ENCODE data around the gene CUEDC2. TPM values are rescaled to one million over a fixed set of nuclear protein-coding genes. Genes with fewer than 3 reads are reported as not detected.

CUEDC2 gene
- polyA plus RNA-seq, 1 donor from 2014 or later = 169 TPM

DNA sequence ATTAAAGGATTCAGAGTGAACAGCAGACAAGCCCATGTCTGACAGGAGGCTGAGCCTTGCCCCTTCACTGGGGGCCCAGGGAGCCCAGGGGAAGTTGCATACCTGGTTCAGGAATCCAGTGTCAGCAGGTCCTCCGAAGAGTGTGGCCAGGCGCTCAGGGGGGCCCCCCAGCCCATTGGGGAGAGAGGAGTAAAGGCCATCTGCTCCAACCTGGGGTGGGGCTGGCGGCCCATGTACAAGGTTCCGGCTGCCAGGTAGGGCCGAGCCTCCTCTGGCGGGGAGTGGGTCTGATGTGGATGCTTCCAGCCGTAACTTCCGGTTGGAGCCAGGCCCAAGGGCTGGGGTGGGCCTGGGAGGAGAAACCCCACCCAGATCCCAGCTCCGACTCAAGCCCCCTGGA is 16.1 kb downstream of the CUEDC2 start:
- Histone ChIP-seq H3K27ac (ENCODE audit: low read length) (no peak overlapping the region), H3K79me2 (replicated peaks; ENCODE audit: insufficient read depth, low read length) (peaks cover 14% of the 10 kb centered on the region), H3K36me3 (ENCODE audit: insufficient read depth, low read length) (no peaks in the 10 kb centered on the region), H3K9ac (ENCODE audit: low read length) (peak overlapping the region; percentile 26), H3F3A (ENCODE audit: insufficient read depth, low read length, poor library complexity, severe bottlenecking) (peaks cover 6% of the 10 kb centered on the region), H3K9me2 (ENCODE audit: insufficient read depth, low read length) (no peaks in the 10 kb centered on the region), H2AFZ (ENCODE audit: low read depth, low read length) (no peak overlapping the region), H3K4me2 (ENCODE audit: low read length) (peak overlapping the region; percentile 30), H3K4me3 (ENCODE audit: low read length) (peak overlapping the region; percentile 97), H3K27me3 (ENCODE audit: insufficient read depth, low read depth, low read length) (no peaks in the 10 kb centered on the region), H4K20me1 (ENCODE audit: insufficient read depth) (no peaks in the 10 kb centered on the region), H3K9me3 (ENCODE audit: low read length) (no peaks in the 10 kb centered on the region)
- no peak for TF ChIP-seq CTCF (IDR thresholded peaks at IDR 0.05; ENCODE audit: poor library complexity, severe bottlenecking)
- TF ChIP-seq POLR2AphosphoS5 (IDR thresholded peaks at IDR 0.05) = no peak
- TF ChIP-seq SMC3 (conservative IDR thresholded peaks at IDR 0.05; ENCODE audit: poor library complexity) = no peak
- TF ChIP-seq RAD21 (conservative IDR thresholded peaks at IDR 0.05) = no peak
- TF ChIP-seq TAF1 (IDR thresholded peaks at IDR 0.05; ENCODE audit: low read depth) = no peak
- TF ChIP-seq EP300 (conservative IDR thresholded peaks at IDR 0.05; ENCODE audit: poor library complexity, severe bottlenecking) = no peak
- no peak for TF ChIP-seq MXI1 (conservative IDR thresholded peaks at IDR 0.05; ENCODE audit: poor library complexity, severe bottlenecking)
- no peak for TF ChIP-seq EZH2 (IDR thresholded peaks at IDR 0.05; ENCODE audit: borderline replicate concordance, insufficient read depth, low read length, poor library complexity, severe bottlenecking)
- no peak for TF ChIP-seq REST (IDR thresholded peaks at IDR 0.05; ENCODE audit: borderline replicate concordance)

GRCh38 chr10:102414749-102415148 is 17.6 kb downstream of the CUEDC2 start:
- Histone ChIP-seq H3K79me2 (replicated peaks; ENCODE audit: insufficient read depth, low read length) (peaks cover 14% of the 10 kb centered on the region), H2AFZ (ENCODE audit: low read depth, low read length) (no peak overlapping the region), H3F3A (ENCODE audit: insufficient read depth, low read length, poor library complexity, severe bottlenecking) (no peaks in the 10 kb centered on the region), H3K27ac (ENCODE audit: low read length) (no peak overlapping the region), H3K9me3 (ENCODE audit: low read length) (no peaks in the 10 kb centered on the region), H3K27me3 (ENCODE audit: insufficient read depth, low read depth, low read length) (no peaks in the 10 kb centered on the region), H3K4me3 (ENCODE audit: low read length) (no peak overlapping the region), H4K20me1 (ENCODE audit: insufficient read depth) (no peaks in the 10 kb centered on the region), H3K4me2 (ENCODE audit: low read length) (no peak overlapping the region), H3K9me2 (ENCODE audit: insufficient read depth, low read length) (no peaks in the 10 kb centered on the region), H3K9ac (ENCODE audit: low read length) (peak overlapping the region; percentile 23), H3K36me3 (ENCODE audit: insufficient read depth, low read length) (no peaks in the 10 kb centered on the region)
- no peak for TF ChIP-seq EP300 (conservative IDR thresholded peaks at IDR 0.05; ENCODE audit: poor library complexity, severe bottlenecking)
- no peak for TF ChIP-seq CTCF (IDR thresholded peaks at IDR 0.05; ENCODE audit: poor library complexity, severe bottlenecking)
- TF ChIP-seq TAF1 (IDR thresholded peaks at IDR 0.05; ENCODE audit: low read depth) = no peak
- TF ChIP-seq MXI1 (conservative IDR thresholded peaks at IDR 0.05; ENCODE audit: poor library complexity, severe bottlenecking) = no peak
- TF ChIP-seq EZH2 (IDR thresholded peaks at IDR 0.05; ENCODE audit: borderline replicate concordance, insufficient read depth, low read length, poor library complexity, severe bottlenecking) = no peak
- no peak for TF ChIP-seq RAD21 (conservative IDR thresholded peaks at IDR 0.05)
- TF ChIP-seq REST (IDR thresholded peaks at IDR 0.05; ENCODE audit: borderline replicate concordance) = no peak
- TF ChIP-seq POLR2AphosphoS5 (IDR thresholded peaks at IDR 0.05) = no peak

All from neural cell (in vitro differentiated cells).